IPS DF 6.9 (cell line): Measurements from ENCODE around the gene AP5M1.
"Not testable (repeated sequence)": the region's sequence is repeated elsewhere in the genome, so short reads cannot be mapped to it uniquely, and the experiment has no call there.

Experiments
- DNase-seq: peaks from one replicate; pipeline ENCODE4 v3.0.0-alpha.2; 2013; ENCODE audit warnings: low read depth, low spot score
- H3K27ac ChIP-seq: one replicate; pipeline ENCODE4 v1.5.1; 2013; ENCODE audit warnings: low read length, control low read depth
- H3K27me3 ChIP-seq: 2 replicates; pipeline ENCODE4 v1.6.1; 2013; ENCODE audit warnings: mild to moderate bottlenecking, low read length; ENCODE audit not compliant: control insufficient read depth, insufficient read depth
- H3K36me3 ChIP-seq: 2 replicates; pipeline ENCODE4 v1.6.1; 2013; ENCODE audit warnings: low read length; ENCODE audit not compliant: control insufficient read depth, insufficient read depth
- H3K4me1 ChIP-seq: 2 replicates; pipeline ENCODE4 v1.6.1; 2013; ENCODE audit warnings: low read length; ENCODE audit not compliant: control insufficient read depth, insufficient read depth
- H3K4me3 ChIP-seq: 2 replicates; pipeline ENCODE4 v1.5.1; 2013; ENCODE audit warnings: mild to moderate bottlenecking, low read length
- H3K9me3 ChIP-seq: 2 replicates; pipeline ENCODE4 v1.6.1; 2013; ENCODE audit warnings: low read length, inconsistent platforms; ENCODE audit not compliant: control insufficient read depth, insufficient read depth
- WGBS: extraction: QIAGEN DNeasy Blood & Tissue Kit; methylation state at CpG from one replicate; pipeline ENCODE4 v1.1.7; 2013; ENCODE audit warnings: mixed read lengths, missing lambda C conversion rate; ENCODE audit not compliant: insufficient read length, insufficient coverage; 5-methylcytosine and 5-hydroxymethylcytosine counted together

AP5M1 gene

DNA sequence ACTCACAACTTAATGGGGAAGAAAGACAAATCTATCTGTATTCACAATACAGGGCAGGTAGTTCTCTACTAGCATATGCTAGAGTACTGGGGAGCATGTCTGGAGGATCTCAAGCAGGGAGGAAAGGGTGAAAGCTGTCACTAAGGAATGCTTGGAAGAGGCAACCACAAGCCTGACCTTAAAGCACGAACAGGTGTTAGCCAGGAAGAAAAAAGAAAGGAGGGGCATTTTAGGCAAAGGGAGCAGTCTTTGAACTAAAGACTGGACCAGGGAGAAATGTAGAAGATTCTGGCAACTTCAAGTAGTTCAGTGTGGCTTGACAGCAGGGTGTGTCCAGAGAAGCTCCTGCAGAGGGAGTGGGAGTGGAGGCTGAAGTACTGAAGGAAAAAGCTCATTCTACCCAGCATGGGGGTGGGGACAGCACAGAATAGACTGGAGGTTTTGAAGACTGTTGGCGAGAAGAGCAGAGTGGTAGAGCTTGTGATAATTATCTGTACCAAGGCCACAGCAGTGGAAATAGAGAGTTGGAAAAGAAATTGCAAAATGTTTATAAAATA lies 50.9 kb downstream of the AP5M1 start:
- no peaks in the 10 kb centered on the region for H3K36me3 ChIP-seq
- H3K27me3 ChIP-seq = no peaks in the 10 kb centered on the region
- DNase-seq = no peak
- no peak overlapping the region for H3K27ac ChIP-seq
- no CpG with 5 or more reads among the region's 2 CpGs for WGBS
- no peaks in the 10 kb centered on the region for H3K9me3 ChIP-seq
- no peaks in the 10 kb centered on the region for H3K4me1 ChIP-seq
- H3K4me3 ChIP-seq = no peak overlapping the region

DNA sequence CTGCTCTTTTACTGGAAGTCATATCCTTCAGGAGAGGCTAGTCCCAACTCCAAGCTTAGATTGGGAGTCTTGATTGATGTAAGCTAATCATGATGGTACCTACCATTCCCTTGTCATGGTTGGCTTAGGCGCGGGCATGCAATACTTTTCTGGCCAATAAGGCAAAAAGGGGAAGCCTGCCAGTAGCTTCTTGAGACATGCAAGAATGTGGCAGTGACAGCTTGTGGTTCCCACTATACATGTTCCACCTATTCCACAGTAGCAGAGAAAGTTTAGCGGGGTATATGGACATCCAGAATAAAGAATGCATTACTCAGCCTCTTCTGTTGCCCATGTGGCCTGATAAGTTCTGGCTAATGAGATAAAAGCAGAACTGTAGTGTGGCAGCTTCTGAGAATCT lies 55.0 kb downstream of the AP5M1 start:
- no peaks in the 10 kb centered on the region for H3K27me3 ChIP-seq
- no CpG with 5 or more reads among the region's 3 CpGs for WGBS
- no peak overlapping the region for H3K27ac ChIP-seq
- H3K36me3 ChIP-seq = no peaks in the 10 kb centered on the region
- no peak for DNase-seq
- H3K4me3 ChIP-seq = no peak overlapping the region
- H3K4me1 ChIP-seq = no peaks in the 10 kb centered on the region
- no peaks in the 10 kb centered on the region for H3K9me3 ChIP-seq

DNA sequence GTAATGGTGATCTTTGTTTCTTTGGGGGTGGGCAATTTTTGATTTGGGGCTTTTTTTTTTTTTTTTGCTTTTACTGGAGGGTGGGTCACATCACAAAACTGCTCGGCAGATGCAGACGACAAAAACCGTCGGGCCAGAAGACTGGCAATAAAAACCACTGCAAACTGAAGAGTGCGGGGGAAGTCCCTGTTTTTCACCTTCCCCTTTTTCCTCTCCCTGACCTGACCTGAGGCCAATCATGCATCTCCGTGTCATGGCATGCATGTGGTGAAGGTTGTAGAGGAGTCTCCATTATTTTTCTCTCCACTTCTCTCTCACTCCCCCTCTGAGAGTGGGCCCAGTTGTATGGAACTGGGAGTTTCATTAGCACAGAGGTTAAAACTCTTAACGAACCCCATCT lies 57.5 kb downstream of the AP5M1 start:
- Histone ChIP-seq H3K36me3 (no peaks in the 10 kb centered on the region), H3K27ac (no peak overlapping the region), H3K9me3 (no peaks in the 10 kb centered on the region), H3K4me1 (no peaks in the 10 kb centered on the region), H3K4me3 (no peak overlapping the region), H3K27me3 (no peaks in the 10 kb centered on the region)
- WGBS = no CpG with 5 or more reads among the region's 7 CpGs
- no peak for DNase-seq

DNA sequence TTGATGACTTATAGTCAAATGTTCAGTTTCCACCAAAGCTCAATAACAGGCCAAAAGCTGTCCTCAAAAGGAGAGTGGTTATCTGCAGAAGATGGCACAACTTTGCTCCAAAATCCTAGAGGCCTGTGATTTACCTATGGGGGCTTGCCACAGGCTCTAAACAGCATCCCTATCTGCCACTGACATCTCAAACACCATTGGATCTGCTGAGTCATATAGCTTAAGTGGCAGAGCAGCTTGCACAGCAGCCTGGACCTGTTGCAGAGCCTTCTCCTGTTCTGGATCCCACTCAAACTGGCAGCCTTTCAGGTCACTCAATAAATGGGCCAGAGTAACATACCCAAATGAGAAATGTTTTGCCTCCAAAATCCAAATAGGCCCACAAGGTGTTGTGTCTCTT lies 61.1 kb downstream of the AP5M1 start:
- Histone ChIP-seq H3K4me1 (no peaks in the 10 kb centered on the region), H3K27me3 (no peaks in the 10 kb centered on the region), H3K4me3 (no peak overlapping the region), H3K9me3 (no peaks in the 10 kb centered on the region), H3K27ac (no peak overlapping the region), H3K36me3 (no peaks in the 10 kb centered on the region)
- DNase-seq = no peak

DNA sequence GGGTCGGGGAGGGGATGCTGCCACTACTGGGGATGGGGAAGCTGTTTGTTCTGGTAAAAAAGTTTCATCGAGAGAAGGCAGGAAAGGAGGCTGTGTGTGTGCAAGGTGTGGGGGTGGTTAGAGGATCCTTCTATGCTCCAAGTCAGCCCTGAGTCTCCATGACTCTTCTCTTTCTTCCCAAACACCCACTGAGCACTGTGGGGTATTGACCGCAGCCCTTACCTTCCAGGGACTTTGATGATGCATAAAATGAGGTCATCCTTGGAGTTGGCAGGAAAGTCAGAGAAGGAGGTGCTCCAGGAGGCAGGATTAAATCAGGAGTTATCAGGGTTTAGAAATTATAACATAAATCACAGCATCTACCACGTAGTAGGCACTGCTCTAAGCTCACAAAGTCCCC lies 63.7 kb downstream of the AP5M1 start:
- not testable (repeated sequence) for H3K9me3 ChIP-seq, H3K4me1 ChIP-seq, DNase-seq, H3K4me3 ChIP-seq, H3K36me3 ChIP-seq, H3K27me3 ChIP-seq, H3K27ac ChIP-seq
- no CpG with 5 or more reads among the region's 4 CpGs for WGBS

DNA sequence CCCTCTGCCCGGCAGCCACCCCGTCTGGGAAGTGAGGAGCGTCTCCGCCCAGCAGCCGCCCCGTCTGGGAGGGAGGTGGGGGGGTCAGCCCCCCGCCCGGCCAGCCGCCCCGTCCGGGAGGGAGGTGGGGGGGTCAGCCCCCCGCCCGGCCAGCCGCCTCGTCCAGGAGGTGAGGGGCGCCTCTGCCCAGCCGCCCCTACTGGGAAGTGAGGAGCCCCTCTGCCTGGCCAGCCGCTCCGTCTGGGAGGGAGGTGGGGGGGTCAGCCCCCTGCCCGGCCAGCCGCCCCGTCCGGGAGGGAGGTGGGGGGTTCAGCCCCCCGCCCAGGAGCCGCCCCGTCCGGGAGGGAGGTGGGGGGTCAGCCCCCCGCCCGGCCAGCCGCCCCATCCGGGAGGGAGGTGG lies 65.0 kb downstream of the AP5M1 start:
- H3K27me3 ChIP-seq, H3K9me3 ChIP-seq, H3K4me1 ChIP-seq, H3K27ac ChIP-seq, H3K4me3 ChIP-seq, DNase-seq, H3K36me3 ChIP-seq: not testable (repeated sequence)
- WGBS = no CpG with 5 or more reads among the region's 31 CpGs

DNA sequence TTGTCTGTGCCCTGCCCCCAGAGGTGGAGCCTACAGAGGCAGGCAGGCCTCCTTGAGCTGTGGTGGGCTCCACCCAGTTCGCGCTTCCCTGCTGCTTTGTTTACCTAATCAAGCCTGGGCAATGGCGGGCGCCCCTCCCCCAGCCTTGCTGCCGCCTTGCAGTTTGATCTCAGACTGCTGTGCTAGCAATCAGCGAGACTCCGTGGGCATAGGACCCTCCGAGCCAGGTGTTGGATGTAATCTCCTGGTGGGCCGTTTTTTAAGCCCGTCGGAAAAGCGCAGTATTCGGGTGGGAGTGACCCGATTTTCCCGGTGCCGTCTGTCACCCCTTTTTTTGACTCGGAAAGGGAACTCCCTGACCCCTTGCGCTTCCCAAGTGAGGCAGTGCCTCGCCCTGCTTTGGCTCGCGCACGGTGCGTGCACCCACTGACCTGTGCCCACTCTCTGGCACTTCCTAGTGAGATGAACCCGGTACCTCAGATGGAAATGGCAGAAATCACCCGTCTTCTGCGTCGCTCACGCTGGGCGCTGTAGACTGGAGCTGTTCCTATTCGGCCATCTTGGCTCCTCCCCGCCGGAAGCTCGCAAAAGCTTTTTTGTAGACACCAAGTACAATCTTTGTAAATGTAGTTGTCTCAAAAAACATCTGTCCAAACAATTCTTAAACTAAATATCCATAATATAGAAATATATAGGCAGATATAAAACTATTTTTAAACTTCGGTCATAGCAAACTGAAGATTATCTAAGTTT lies 75.0 kb downstream of the AP5M1 start:
- H3K4me3 ChIP-seq = peak overlapping the region; percentile 35; the same call in 1 of the 2 replicates
- not testable (repeated sequence) for H3K36me3 ChIP-seq, H3K27me3 ChIP-seq, H3K9me3 ChIP-seq, H3K27ac ChIP-seq, H3K4me1 ChIP-seq, DNase-seq
- no CpG with 5 or more reads among the region's 34 CpGs for WGBS

DNA sequence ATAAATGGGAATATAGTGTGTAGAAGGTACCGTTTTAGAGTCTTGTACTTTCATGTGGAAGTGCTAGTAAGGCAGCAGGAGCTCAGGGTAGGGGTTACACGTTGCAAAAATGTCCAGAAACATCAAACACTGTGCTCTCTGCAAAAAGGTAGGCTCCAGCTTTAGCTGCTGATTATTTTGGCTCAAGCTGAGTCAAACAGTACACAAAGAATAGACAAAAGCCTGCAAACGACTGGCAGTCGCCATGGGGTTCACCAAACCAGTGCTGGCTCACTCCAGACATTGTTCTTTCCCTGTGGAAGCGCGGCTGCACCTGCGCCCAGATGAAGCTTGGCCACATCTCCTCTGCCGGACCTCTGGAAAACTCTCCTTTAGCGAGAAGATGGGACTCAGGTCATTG lies 76.3 kb downstream of the AP5M1 start:
- no peaks in the 10 kb centered on the region for H3K9me3 ChIP-seq
- H3K4me3 ChIP-seq = no peak overlapping the region; the same call in 1 of the 2 replicates

DNA sequence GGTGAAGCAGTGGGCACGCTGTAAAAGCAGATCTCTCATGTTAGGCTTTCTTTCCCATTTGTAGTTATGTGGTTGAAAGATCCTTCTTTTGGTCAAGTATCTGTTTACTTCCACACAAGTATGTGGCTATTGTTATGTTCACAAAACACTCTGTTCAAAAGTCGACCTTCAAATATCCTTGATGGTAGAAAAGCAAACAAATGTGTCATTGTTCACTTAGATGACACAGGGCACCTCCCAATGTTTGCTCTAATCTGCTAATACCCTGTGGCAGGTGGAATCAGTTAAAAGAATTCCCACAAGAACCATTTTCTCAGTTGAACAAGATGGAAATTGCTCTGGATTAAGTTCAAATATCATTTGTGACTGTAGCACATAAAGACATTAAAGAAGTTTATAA lies 78.0 kb downstream of the AP5M1 start:
- DNase-seq = no peak
- H3K36me3 ChIP-seq = no peaks in the 10 kb centered on the region
- H3K27me3 ChIP-seq = no peaks in the 10 kb centered on the region
- WGBS = no CpG with 5 or more reads among the region's 2 CpGs
- H3K4me3 ChIP-seq = no peak overlapping the region
- H3K27ac ChIP-seq = no peak overlapping the region
- no peaks in the 10 kb centered on the region for H3K9me3 ChIP-seq
- no peaks in the 10 kb centered on the region; the same call in 1 of the 2 replicates for H3K4me1 ChIP-seq

More for the DNA sequence above, 76.3 kb downstream of the AP5M1 start:
- Histone ChIP-seq H3K27me3 (no peaks in the 10 kb centered on the region), H3K4me1 (no peaks in the 10 kb centered on the region; the same call in 1 of the 2 replicates), H3K36me3 (no peaks in the 10 kb centered on the region), H3K27ac (no peak overlapping the region)
- no CpG with 5 or more reads among the region's 9 CpGs for WGBS
- DNase-seq = no peak
